H1 (cell line): ENCODE data around the gene ACYP2. TPM values are rescaled to one million over a fixed set of nuclear protein-coding genes. Genes with fewer than 3 reads are reported as not detected.
A peak's percentile ranks its signal among the peaks of the same experiment; 100 is the strongest.

ENCODE experiments used
- CTCF ChIA-PET: fragments of 300-600 bp; sonication (Branson Sonifier 250); formaldehyde crosslinking; loops from one replicate; lab custom pipeline; 2021; ENCODE audit not compliant: partially characterized antibody; lab: Charles Lee
- POLR2A ChIA-PET: fragments of 300-600 bp; sonication (Branson Sonifier 250); formaldehyde crosslinking; loops from one replicate; lab custom pipeline; 2021; ENCODE audit warnings: inconsistent platforms; ENCODE audit not compliant: partially characterized antibody; lab: Charles Lee
- DNase-seq, 2 experiments: peaks; one replicate each; pipeline versions ENCODE4 v3.0.0 to v3.0.0-alpha.2; 2010 to 2022; ENCODE audit warnings: low spot score in 2 of 2, low read depth in 1 of 2, mixed read lengths in 1 of 2
- FAIRE-seq: peaks from 2 replicates; lab custom pipeline; 2011; peaks lifted over from hg19 to GRCh38; lab: Jason Lieb, UNC
- H2AFZ ChIP-seq: 2 replicates; pipeline ENCODE4 v1.8.1; 2012; ENCODE audit warnings: low read length, inconsistent platforms
- H2AK5ac ChIP-seq: 2 replicates; pipeline ENCODE4 v1.6.1; 2013; ENCODE audit warnings: low read depth, low read length
- H2BK120ac ChIP-seq: replicated peaks from 2 replicates; pipeline ENCODE3; 2013; ENCODE audit warnings: low read depth, low read length, inconsistent platforms
- H2BK12ac ChIP-seq: 2 replicates; pipeline ENCODE4 v1.6.1; 2013; ENCODE audit warnings: low read depth, low read length
- H2BK15ac ChIP-seq: 2 replicates; pipeline ENCODE4 v1.6.1; 2013; ENCODE audit warnings: low read length
- H2BK20ac ChIP-seq: 2 replicates; pipeline ENCODE4 v1.6.1; 2013; ENCODE audit warnings: low read length
- H2BK5ac ChIP-seq: 2 replicates; pipeline ENCODE4 v1.6.1; 2013; ENCODE audit warnings: low read depth, low read length
- H3K14ac ChIP-seq: 2 replicates; pipeline ENCODE4 v1.6.1; 2013; ENCODE audit warnings: inconsistent platforms; ENCODE audit not compliant: insufficient read length
- H3K18ac ChIP-seq: 2 replicates; pipeline ENCODE4 v1.6.1; 2013; ENCODE audit warnings: low read length; ENCODE audit errors: extremely low read depth
- H3K23ac ChIP-seq: 2 replicates; pipeline ENCODE4 v1.6.1; 2013; ENCODE audit warnings: inconsistent platforms; ENCODE audit not compliant: insufficient read length
- H3K23me2 ChIP-seq: 2 replicates; pipeline ENCODE4 v1.6.1; 2013; ENCODE audit warnings: low read depth, low read length
- H3K27ac ChIP-seq: 2 replicates; pipeline ENCODE4 v1.6.1; 2011; ENCODE audit warnings: low read depth, low read length, inconsistent platforms
- H3K27me3 ChIP-seq, 4 experiments: replicated peaks in 1 of 4; 1 replicate in 1 of 4; 2 replicates in 3 of 4; pipeline versions ENCODE4 v1.6.1 to v1.8.1; 2011 to 2013; ENCODE audit warnings: low read length in 3 of 4, mild to moderate bottlenecking in 3 of 4, inconsistent platforms in 2 of 4, mixed read lengths in 2 of 4, moderate library complexity in 1 of 4; ENCODE audit not compliant: control insufficient read depth in 3 of 4, insufficient read depth in 3 of 4; ENCODE audit errors: extremely low read depth in 1 of 4
- H3K36me3 ChIP-seq, 4 experiments: 2 replicates each; pipeline versions ENCODE4 v1.6.1 to v1.8.1; 2011 to 2013; ENCODE audit warnings: mild to moderate bottlenecking in 4 of 4, low read length in 3 of 4, moderate library complexity in 2 of 4, control low read depth in 1 of 4, inconsistent platforms in 1 of 4; ENCODE audit not compliant: insufficient read depth in 4 of 4, control insufficient read depth in 2 of 4
- H3K4ac ChIP-seq: replicated peaks from 2 replicates; pipeline ENCODE3; 2013; ENCODE audit warnings: low read length, low read depth, mixed read lengths, inconsistent platforms; ENCODE audit not compliant: insufficient read length
- H3K4me1 ChIP-seq, 4 experiments: replicated peaks in 1 of 4; 1 replicate in 1 of 4; 2 replicates in 3 of 4; pipeline versions ENCODE4 v1.6.1 to v1.8.1; 2011 to 2013; ENCODE audit warnings: low read length in 3 of 4, inconsistent platforms in 2 of 4, mixed read lengths in 1 of 4; ENCODE audit not compliant: insufficient read depth in 4 of 4, control insufficient read depth in 3 of 4
- H3K4me2 ChIP-seq, 2 experiments: 2 replicates each; pipeline versions ENCODE4 v1.6.1 to v1.8.1; 2011 to 2013; ENCODE audit warnings: low read depth in 2 of 2, low read length in 2 of 2, control low read depth in 1 of 2, inconsistent platforms in 1 of 2, mild to moderate bottlenecking in 1 of 2; ENCODE audit not compliant: insufficient read depth in 1 of 2
- H3K4me3 ChIP-seq, 4 experiments: fragments of 200-600, 300-600 bp in 1 of 4; sonication (generic), shearing (Covaris generic), sonication (Bioruptor Twin) in 1 of 4; 2 replicates each; pipeline versions ENCODE4 v1.5.1 to v1.8.1; 2011 to 2016; ENCODE audit warnings: low read length in 4 of 4, low read depth in 3 of 4, control low read depth in 2 of 4, inconsistent platforms in 2 of 4, mild to moderate bottlenecking in 2 of 4, mixed read lengths in 1 of 4, moderate library complexity in 1 of 4; ENCODE audit not compliant: insufficient read depth in 2 of 4; ENCODE audit errors: extremely low read depth in 1 of 4
- H3K56ac ChIP-seq: replicated peaks from 2 replicates; pipeline ENCODE3; 2013; ENCODE audit warnings: low read depth, mild to moderate bottlenecking, mixed read lengths, low read length, inconsistent platforms; ENCODE audit not compliant: insufficient read length
- H3K79me1 ChIP-seq: 2 replicates; pipeline ENCODE4 v1.6.1; 2013; ENCODE audit warnings: low read depth, low read length, control low read depth
- H3K79me2 ChIP-seq, 2 experiments: 2 replicates each; pipeline versions ENCODE4 v1.6.1 to v1.8.1; 2012 to 2013; ENCODE audit warnings: low read length in 2 of 2, mild to moderate bottlenecking in 2 of 2, inconsistent platforms in 1 of 2; ENCODE audit not compliant: insufficient read depth in 2 of 2, control insufficient read depth in 1 of 2
- H3K9ac ChIP-seq, 4 experiments: replicated peaks in 1 of 4; 1 replicate in 1 of 4; 2 replicates in 3 of 4; pipeline versions ENCODE4 v1.6.1 to v1.8.1; 2011 to 2013; ENCODE audit warnings: low read depth in 3 of 4, low read length in 3 of 4, control low read depth in 2 of 4, mild to moderate bottlenecking in 2 of 4, moderate library complexity in 2 of 4, inconsistent platforms in 1 of 4; ENCODE audit errors: extremely low read depth in 1 of 4
- H3K9me3 ChIP-seq, 2 experiments: 2 replicates each; pipeline versions ENCODE4 v1.6.1 to v1.8.1; 2012 to 2013; ENCODE audit warnings: mild to moderate bottlenecking in 2 of 2, moderate library complexity in 2 of 2, control low read depth in 1 of 2, inconsistent platforms in 1 of 2, low read depth in 1 of 2, low read length in 1 of 2, mixed read lengths in 1 of 2; ENCODE audit not compliant: insufficient read depth in 2 of 2
- H4K20me1 ChIP-seq, 2 experiments: replicated peaks in 1 of 2; 2 replicates each; pipeline versions ENCODE3 to v1.8.1; 2011 to 2013; ENCODE audit warnings: inconsistent platforms in 2 of 2, low read length in 2 of 2, mild to moderate bottlenecking in 1 of 2; ENCODE audit not compliant: insufficient read depth in 2 of 2, control insufficient read depth in 1 of 2
- H4K5ac ChIP-seq: 2 replicates; pipeline ENCODE4 v1.6.1; 2013; ENCODE audit warnings: low read length, low read depth, mixed read lengths, inconsistent platforms; ENCODE audit not compliant: insufficient read length
- H4K8ac ChIP-seq: 2 replicates; pipeline ENCODE4 v1.8.0; 2013; ENCODE audit warnings: mild to moderate bottlenecking, moderate library complexity, low read length, inconsistent platforms; ENCODE audit not compliant: insufficient read depth; ENCODE audit errors: extremely low read depth
- H4K91ac ChIP-seq: replicated peaks from 2 replicates; pipeline ENCODE3; 2013; ENCODE audit warnings: low read length, mixed read lengths, inconsistent platforms; ENCODE audit not compliant: insufficient read length
- RAD21 ChIP-seq, 2 experiments: IDR thresholded peaks in 1 of 2; conservative IDR thresholded peaks in 1 of 2; 2 replicates each; pipeline ENCODE4 v1.6.1; 2011; ENCODE audit warnings: low read depth in 2 of 2, low read length in 2 of 2, improper control_type of control experiment in 1 of 2, inconsistent platforms in 1 of 2, mild to moderate bottlenecking in 1 of 2, moderate library complexity in 1 of 2
- ZNF274 ChIP-seq: IDR thresholded peaks from 2 replicates; pipeline ENCODE4 v1.7.0; 2012; ENCODE audit warnings: low read length, borderline replicate concordance; ENCODE audit errors: extremely low read depth
- WGBS, 2 experiments: shearing (Covaris generic) in 1 of 2; methylation state at CpG; one replicate each; pipeline versions ENCODE4 v1.1.6 to v1.1.7; 2013 to 2015; ENCODE audit warnings: low lambda C conversion rate in 2 of 2, mixed read lengths in 2 of 2, inconsistent platforms in 1 of 2, low coverage in 1 of 2, missing lambda C conversion rate in 1 of 2; ENCODE audit not compliant: insufficient replicate concordance in 2 of 2, insufficient coverage in 1 of 2, insufficient read length in 1 of 2; ENCODE audit errors: extremely low coverage in 1 of 2, missing lambda C conversion rate in 1 of 2; 5-methylcytosine and 5-hydroxymethylcytosine counted together
- polyA plus RNA-seq, 7 experiments: library from polyadenylated mRNA; depleted of rRNA in 3 of 7; stranded (reverse) in 5 of 7; unstranded in 2 of 7; fragments of >200 nt in 5 of 7; fragments of 200-250 nt in 2 of 7; gene quantifications; 1 replicate in 5 of 7; 2 replicates in 1 of 7; 4 replicates in 1 of 7; pipeline versions ENCODE4 v1.2.1 to v1.2.3, GENCODE V29; 2011 to 2013; ENCODE audit warnings: missing spikeins in 2 of 7, mixed read lengths in 2 of 7
- total RNA-seq: library from RNA; stranded (reverse); fragmentation: NEBNext Ultra II Directional; extraction: Animal tissue kit (Norgen Biotek cat#: 25700); gene quantifications from 2 replicates; pipeline ENCODE4 v1.2.1, GENCODE V29; 2021

ACYP2 gene
- total and polyA plus RNA-seq, 2 of the 8 experiments (the other 6 are each of a cell fraction or from before 2014, with no cell fraction given): 3.4 to 4.4 TPM

DNA sequence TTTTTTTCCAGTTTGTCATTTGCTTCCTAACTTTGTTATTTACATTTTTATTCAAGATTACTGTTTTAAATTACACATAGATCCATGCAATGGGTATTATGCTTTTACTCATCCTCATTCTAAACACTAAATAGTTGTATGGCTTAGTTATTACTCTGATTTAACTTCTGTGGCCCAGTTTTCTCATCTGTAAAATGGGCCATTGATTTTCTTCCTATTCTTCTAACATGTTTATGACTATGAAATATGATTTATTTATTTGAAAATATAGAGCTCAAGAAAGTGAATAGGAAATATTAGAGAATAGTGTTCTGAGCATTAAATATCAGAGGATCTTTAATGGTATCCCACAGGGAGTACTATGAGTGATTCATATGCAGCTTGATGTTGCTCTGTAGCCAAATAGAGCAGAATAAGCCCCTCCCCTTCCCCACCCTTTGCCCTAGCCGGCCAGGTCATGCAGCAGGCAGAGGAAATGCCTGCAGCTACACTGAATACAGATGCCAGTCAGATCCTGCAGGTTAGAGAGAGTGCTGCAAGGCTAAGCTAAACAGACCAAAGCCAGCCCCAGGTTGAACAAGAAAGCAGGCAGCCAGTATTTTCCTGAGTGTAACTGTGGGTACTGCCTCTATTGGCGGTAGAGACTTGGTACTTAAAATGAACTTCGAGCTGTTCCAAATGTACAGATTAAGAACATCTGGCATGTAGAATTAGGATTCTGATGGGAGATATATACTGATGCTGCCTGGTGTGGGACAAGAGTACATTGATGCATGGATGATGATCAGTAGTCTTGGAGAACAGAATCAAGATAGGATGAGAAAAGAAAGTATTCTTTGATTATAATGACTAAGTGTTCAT is 11.7 kb upstream of the ACYP2 start:
- no peaks in the 10 kb centered on the region for H3K9me3 ChIP-seq
- ChIA-PET POLR2A (no interaction called here), CTCF (interaction anchor here (0.5 to 5.8 kb wide), 8 partner anchors 9 to 773 kb away, joined by 3 to 62 read pairs (median 4); no protein-coding TSS in a partner anchor)
- no peak overlapping the region for H3K4me3 ChIP-seq
- H4K8ac ChIP-seq: no peak overlapping the region
- FAIRE-seq (no peak), DNase-seq (no peak)
- H3K79me1 ChIP-seq: no peaks in the 10 kb centered on the region
- no peak overlapping the region for H3K18ac ChIP-seq
- H3K79me2 ChIP-seq: no peaks in the 10 kb centered on the region
- no peak overlapping the region for H3K14ac ChIP-seq
- H4K20me1 ChIP-seq: no peaks in the 10 kb centered on the region
- no peak overlapping the region for H3K9ac ChIP-seq
- WGBS, 2 experiments: 37% methylated on average over 3 of the region's 3 CpGs; no CpG with 5 or more reads in 1 of the 2 experiments
- H2BK5ac ChIP-seq: no peak overlapping the region
- H4K5ac ChIP-seq: no peak overlapping the region
- no peak overlapping the region for H3K23ac ChIP-seq
- TF ChIP-seq ZNF274 (no peak), RAD21 (IDR thresholded peaks at IDR 0.05 in 1 of 2, conservative IDR thresholded peaks at IDR 0.05 in 1 of 2; ENCODE audit: low read depth in 2 of 2, low read length in 2 of 2) (peak in 1 of 2 experiments; percentile 41; a peak in 3 of 4 replicates)
- no peak overlapping the region for H3K4me2 ChIP-seq
- no peak overlapping the region for H2AK5ac ChIP-seq
- H2BK20ac ChIP-seq: no peak overlapping the region
- no peak overlapping the region for H4K91ac ChIP-seq
- H2BK120ac ChIP-seq: no peak overlapping the region
- H3K36me3 ChIP-seq: no peaks in the 10 kb centered on the region
- no peak overlapping the region for H3K4ac ChIP-seq
- no peaks in the 10 kb centered on the region for H3K23me2 ChIP-seq
- H3K4me1 ChIP-seq: peaks cover 0 to 4% (median 1%) of the 10 kb centered on the region in 4 experiments; a peak in 1 of 7 replicates
- H2BK12ac ChIP-seq: no peak overlapping the region
- no peak overlapping the region for H3K56ac ChIP-seq
- H3K27me3 ChIP-seq: no peaks in the 10 kb centered on the region
- no peak overlapping the region for H3K27ac ChIP-seq
- no peak overlapping the region for H2BK15ac ChIP-seq
- H2AFZ ChIP-seq: no peak overlapping the region
